HG03558 (cell line): Measurements from ENCODE around the gene NDFIP1.
"Not testable (repeated sequence)": the region's sequence is repeated elsewhere in the genome, so short reads cannot be mapped to it uniquely, and the experiment has no call there.

Source experiments
- ATAC-seq: cut with Tn5 transposase; IDR thresholded peaks from one replicate; pipeline ENCODE4 v1.9.1; 2021; ENCODE audit warnings: moderate number of reproducible peaks; ENCODE audit not compliant: unreplicated experiment; ENCODE audit errors: extremely low read depth

The NDFIP1 gene

GRCh38 chr5:142181547-142182163 is 73.1 kb downstream of the NDFIP1 start:
- ATAC-seq, result no peak

DNA sequence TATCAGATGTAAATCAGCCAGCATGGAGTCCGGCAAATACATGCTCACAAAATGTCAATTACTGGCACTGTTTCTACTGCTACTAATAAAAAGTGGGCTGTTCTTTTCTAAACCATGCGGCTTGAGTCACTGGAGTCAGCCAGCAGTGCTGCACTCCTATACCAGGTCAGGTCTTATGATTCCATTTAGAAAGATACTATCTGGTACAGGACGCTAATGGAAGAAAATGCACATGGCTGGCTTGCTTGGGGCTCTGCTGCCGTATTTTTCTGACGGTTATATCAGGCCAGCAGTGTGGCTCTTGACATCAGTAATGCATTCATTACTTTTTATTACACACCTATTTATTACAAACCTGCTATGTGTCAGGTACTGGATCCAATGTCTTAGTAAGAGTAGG is 74.3 kb downstream of the NDFIP1 start:
- ATAC-seq, result no peak

GRCh38 chr5:142183561-142183960 is 75.0 kb downstream of the NDFIP1 start:
- ATAC-seq, result no peak

DNA sequence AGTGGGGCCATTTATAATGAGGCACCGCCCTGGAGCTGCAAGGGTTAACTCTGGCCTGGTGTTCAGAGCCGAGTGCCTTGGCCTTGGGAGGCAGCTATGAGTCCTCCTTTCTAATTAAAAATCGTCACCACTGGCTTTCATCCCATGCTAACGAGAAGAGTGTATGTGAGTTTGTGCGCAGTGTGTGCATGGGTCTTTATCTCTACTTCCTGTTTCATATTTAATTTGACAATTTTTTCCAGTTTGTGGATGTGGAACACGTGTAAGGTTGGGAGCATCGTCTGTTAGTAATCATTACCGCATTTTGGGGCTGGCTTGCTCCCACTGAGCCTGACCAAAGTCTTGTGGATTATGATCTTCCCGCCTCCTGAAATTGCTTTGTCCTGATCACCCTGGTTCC is 76.4 kb downstream of the NDFIP1 start:
- ATAC-seq, result no peak

DNA sequence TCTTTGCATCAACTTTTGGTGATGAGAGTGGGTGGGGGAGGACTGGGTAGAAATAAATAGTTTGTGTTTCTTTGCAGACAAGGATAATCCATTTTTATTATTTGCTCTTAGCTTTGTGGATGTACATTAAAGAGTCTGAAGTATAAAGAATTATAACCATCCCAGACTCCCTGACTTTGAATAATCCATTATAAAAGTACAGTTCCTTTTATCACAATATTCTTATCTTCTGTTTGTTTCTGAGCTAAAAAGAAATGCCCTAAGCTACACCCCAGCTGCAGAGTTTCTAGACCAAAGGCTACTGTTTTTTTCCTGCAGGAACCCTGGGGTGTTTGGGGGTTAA is 77.9 kb downstream of the NDFIP1 start:
- no peak for ATAC-seq

GRCh38 chr5:142186857-142187594 is 78.4 kb downstream of the NDFIP1 start:
- no peak for ATAC-seq

DNA sequence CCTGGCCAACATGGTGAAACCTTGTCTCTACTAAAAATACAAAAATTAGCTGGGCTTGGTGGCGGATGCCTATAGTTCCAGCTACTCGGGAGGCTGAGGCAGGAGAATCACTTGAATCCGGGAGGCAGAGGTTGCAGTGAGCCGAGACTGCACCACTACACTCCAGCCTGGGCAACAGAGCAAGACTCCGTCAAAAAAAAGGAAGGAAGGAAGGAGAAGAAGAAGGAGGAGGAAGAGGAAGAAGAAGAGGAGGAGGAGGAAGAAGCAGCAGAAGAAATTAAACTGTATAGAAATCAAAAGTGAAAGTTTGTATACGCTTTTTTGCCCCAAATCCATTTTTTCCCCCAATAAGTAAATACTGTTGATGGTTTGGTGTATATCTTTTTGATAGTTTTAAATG is 80.1 kb downstream of the NDFIP1 start:
- ATAC-seq, result not testable (repeated sequence)

GRCh38 chr5:142189813-142190212 is 81.2 kb downstream of the NDFIP1 start:
- ATAC-seq, result no peak

DNA sequence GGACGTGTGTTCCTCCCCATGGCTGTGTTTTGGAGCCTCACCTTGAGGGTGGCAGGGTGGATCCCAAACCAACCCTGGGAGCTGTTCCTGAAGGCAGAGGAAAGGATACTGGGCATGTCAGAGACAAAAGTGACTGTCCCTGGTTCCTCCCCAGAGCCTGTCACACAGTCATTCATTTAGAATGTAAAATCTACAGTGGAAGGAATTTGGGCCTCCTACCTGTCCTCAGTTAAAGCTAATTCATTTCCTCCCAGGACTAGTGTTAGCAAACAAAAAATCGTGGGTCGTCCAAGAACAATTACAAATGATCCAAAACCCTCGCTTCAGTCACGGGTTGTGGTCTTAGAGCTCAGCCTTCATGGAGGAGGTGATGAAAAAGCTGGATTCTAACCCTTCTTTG is 83.2 kb downstream of the NDFIP1 start:
- ATAC-seq, result no peak

GRCh38 chr5:142192286-142193113 is 83.9 kb downstream of the NDFIP1 start:
- ATAC-seq, result no peak

DNA sequence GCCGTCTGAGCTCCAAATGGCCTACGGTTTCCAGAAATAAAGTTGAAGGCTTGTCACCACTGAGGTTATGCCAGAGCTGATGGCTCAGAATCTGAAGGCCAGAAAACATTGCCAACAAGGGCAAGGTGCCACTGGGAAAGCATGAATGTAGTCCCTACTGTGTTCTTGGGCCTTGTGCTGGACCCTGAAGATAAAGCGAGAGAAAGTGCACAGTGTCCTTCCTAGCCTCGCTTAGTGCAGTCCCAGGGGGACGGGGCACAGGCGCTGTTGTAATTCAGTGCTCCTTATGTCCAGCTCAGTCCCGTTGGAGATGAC is 84.5 kb downstream of the NDFIP1 start:
- ATAC-seq, result no peak

GRCh38 chr5:142197098-142197497 is 88.5 kb downstream of the NDFIP1 start:
- no peak for ATAC-seq

DNA sequence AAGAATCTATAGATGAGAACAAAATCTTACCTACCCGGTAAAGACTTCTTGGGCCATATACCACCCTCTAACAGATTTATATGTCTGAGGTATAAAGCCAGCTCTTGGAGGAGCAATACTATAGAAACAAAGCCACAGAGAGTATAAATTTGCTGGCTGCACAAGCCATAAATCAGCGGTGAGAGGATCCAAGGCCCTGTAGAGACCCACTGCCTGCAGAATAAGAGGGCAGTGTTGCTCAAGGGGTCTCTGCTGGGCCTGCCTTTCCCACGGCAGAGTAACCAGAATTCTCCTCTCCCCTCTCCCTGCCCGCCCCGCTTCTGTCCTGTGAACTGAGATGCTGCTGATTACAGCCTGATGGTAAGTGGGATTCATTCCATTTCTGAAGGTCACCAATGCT is 89.2 kb downstream of the NDFIP1 start:
- no peak for ATAC-seq

- ATAC-seq, result no peak
These were observed 90.8 kb downstream of the NDFIP1 start for GRCh38 chr5:142199388-142199787.

DNA sequence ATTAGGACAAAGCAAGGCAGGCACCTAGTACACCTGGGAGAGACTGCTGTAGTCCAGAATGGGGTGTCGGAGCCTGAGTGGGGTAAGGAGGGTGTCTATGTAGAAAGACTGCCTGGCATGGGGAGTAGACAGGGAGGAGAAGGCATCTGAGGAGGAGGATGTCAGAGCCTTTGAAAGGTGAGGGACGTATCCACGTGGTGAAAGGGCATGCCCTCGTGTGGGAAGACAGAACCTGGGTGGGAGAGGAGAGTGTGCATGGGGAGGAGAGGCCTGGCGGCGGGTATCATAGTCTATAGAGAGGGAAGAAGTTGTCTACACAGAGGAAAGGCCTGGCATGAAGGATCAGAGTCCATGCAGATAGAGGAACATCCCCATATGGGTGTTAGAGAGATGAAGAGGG is 91.8 kb downstream of the NDFIP1 start:
- ATAC-seq, result no peak

DNA sequence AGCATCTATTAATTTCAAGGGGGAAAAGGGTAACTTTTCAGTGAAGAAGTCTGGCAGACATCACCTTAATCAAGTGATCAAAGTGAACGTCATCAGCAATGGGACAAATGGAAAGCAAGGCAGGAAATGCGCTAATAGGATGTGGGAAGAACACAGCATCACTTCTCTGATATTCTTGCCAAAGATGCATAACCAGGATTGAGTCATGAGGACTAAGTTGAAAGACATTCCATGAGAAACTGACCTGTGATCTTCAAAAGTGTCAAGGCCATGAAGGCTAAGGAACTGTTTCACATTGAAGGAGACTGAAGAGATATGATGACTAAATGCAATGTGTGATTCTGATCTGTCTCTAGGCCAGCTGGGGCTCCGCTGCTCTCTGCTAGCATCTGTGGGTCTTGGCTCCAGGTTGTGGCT is 92.9 kb downstream of the NDFIP1 start:
- ATAC-seq, result no peak

DNA sequence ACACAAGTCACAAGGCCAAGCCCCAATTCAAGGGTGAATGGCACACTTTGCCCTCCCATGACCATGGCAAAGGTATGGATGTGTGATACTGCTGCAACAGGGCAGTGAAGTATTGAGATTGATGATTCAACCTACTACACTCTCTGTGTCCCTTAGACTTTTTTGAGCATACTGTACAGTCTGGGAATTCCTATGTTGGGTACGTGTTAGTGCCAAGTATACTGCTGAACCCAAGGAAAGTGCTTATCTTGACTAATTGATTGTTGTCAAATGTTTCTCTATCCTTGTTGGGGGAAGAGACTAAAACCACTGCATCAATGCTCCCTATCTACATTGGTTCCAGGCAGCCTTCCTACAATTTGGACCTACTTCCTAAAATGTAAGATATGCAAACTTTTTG is 93.7 kb downstream of the NDFIP1 start:
- no peak for ATAC-seq
